DOHH2 (cell line): ENCODE measurements around the gene METTL21C.

Experiments used
- EZH2phosphoT487 ChIP-seq: fragments of 200-600 bp; sonication (generic); IDR thresholded peaks from 2 replicates; pipeline ENCODE4 v1.6.1; 2017; ENCODE audit warnings: borderline replicate concordance, mild to moderate bottlenecking, antibody characterized with exemption, low read length, moderate library complexity, mixed read lengths
- TF ChIP-seq, protein P1 (sequence below): fragments of 200-600 bp; sonication (generic); IDR thresholded peaks from one replicate; pipeline ENCODE4 v1.5.1; 2014; ENCODE audit warnings: antibody characterized with exemption, mild to moderate bottlenecking, low read depth, low read length; ENCODE audit not compliant: poor library complexity, severe bottlenecking

DNA sequence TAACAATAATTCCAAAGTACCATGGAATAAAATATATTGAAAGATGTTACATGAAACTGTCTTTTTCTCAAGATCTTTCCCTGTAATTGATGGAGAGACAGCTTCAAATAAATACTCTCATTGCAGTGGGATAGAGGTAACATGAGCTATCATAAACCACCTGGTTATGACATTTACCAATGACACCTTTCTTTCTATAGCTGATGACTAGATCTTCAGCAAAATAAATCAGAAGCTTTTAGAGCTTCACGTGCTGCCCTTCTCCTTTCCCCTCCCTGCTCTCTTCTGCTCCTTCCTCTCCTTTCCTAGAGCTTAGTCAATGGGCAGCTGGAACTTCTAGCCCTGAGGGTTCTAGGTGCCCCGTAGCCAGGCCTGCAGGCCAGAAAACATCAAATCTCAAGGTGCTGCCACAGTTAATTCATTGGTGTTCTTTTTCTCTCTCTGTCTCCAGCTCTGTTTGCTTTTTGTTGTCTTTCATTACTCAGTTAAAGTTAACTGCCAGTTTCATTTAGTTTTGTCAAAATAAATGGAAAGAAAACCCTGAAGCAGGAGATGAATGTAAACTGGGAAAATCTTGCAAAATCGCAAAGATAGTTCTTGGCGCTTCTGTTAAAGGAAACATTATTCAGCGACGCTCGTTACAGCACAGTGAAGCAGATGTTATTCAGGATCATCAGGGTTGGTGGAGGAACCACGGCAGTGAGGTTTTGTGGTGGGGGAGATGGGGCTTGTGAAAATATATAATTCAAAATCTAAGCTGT is 8.3 kb upstream of the METTL21C start:
- TF ChIP-seq, protein P1, sequence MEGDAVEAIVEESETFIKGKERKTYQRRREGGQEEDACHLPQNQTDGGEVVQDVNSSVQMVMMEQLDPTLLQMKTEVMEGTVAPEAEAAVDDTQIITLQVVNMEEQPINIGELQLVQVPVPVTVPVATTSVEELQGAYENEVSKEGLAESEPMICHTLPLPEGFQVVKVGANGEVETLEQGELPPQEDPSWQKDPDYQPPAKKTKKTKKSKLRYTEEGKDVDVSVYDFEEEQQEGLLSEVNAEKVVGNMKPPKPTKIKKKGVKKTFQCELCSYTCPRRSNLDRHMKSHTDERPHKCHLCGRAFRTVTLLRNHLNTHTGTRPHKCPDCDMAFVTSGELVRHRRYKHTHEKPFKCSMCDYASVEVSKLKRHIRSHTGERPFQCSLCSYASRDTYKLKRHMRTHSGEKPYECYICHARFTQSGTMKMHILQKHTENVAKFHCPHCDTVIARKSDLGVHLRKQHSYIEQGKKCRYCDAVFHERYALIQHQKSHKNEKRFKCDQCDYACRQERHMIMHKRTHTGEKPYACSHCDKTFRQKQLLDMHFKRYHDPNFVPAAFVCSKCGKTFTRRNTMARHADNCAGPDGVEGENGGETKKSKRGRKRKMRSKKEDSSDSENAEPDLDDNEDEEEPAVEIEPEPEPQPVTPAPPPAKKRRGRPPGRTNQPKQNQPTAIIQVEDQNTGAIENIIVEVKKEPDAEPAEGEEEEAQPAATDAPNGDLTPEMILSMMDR: no peak
- no peak for TF ChIP-seq EZH2phosphoT487
